HG02588 (cell line): ENCODE measurements around the gene ANKRD62.

Experiments used
- ATAC-seq: cut with Tn5 transposase; IDR thresholded peaks from one replicate; pipeline ENCODE4 v1.9.1; 2021; ENCODE audit warnings: mild to moderate bottlenecking, moderate library complexity; ENCODE audit not compliant: unreplicated experiment

The ANKRD62 gene

GRCh38 chr18:12165038-12165768 is 71.6 kb downstream of the ANKRD62 start:
- ATAC-seq: no peak
